Mammary epithelial cell (primary cell): ENCODE measurements around the gene ZDHHC22.

Source experiments
- EZH2 ChIP-seq: IDR thresholded peaks from 2 replicates; pipeline ENCODE4 v1.6.1; 2012; ENCODE audit warnings: low read length, inconsistent platforms, borderline replicate concordance
- TF ChIP-seq, protein P1 (sequence below), 2 donors: IDR thresholded peaks in 1 of 2; conservative IDR thresholded peaks in 1 of 2; 2 replicates each; pipeline ENCODE4 v1.5.1; 2011 to 2012; ENCODE audit warnings: inconsistent platforms in 2 of 2, low read length in 2 of 2, mild to moderate bottlenecking in 2 of 2, control low read depth in 1 of 2, low read depth in 1 of 2; ENCODE audit not compliant: insufficient read depth in 1 of 2; ENCODE audit errors: extremely low read depth in 1 of 2

DNA sequence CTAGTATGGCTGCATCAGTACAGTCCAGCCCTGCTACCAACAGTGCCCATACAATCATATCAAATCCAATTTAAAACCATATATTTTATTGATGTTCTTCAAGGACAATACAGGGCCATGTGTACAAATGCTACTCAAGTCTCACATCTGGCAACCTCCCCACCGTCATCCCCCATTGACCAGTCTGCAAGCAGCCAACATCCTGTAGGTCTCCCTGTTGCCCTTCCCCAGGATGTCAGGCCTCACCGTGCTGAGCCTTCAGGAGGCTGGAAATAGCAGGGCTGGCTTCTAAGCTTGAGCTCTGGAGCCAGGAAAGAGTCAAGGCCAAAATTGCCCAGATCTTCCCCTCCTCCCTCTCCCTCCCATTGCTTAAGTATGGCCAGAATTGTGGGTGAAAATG, 10.4 kb downstream of the ZDHHC22 start:
- TF ChIP-seq, protein P1, sequence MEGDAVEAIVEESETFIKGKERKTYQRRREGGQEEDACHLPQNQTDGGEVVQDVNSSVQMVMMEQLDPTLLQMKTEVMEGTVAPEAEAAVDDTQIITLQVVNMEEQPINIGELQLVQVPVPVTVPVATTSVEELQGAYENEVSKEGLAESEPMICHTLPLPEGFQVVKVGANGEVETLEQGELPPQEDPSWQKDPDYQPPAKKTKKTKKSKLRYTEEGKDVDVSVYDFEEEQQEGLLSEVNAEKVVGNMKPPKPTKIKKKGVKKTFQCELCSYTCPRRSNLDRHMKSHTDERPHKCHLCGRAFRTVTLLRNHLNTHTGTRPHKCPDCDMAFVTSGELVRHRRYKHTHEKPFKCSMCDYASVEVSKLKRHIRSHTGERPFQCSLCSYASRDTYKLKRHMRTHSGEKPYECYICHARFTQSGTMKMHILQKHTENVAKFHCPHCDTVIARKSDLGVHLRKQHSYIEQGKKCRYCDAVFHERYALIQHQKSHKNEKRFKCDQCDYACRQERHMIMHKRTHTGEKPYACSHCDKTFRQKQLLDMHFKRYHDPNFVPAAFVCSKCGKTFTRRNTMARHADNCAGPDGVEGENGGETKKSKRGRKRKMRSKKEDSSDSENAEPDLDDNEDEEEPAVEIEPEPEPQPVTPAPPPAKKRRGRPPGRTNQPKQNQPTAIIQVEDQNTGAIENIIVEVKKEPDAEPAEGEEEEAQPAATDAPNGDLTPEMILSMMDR (conservative IDR thresholded peaks at IDR 0.05 in 1 of 2, IDR thresholded peaks at IDR 0.05 in 1 of 2; ENCODE audit: extremely low read depth in 1 of 2, insufficient read depth in 1 of 2, low read depth in 1 of 2, low read length in 2 of 2) = no peak
- no peak for TF ChIP-seq EZH2
